ENCODE results near the gene MAN1A2.
"Not testable (repeated sequence)": the region's sequence is repeated elsewhere in the genome, so short reads cannot be mapped to it uniquely, and the experiment has no call there.

The MAN1A2 gene

GRCh38 chr1:117556341-117556740, 189.1 kb downstream of the MAN1A2 start:
- no peak for DNase-seq

- DNase-seq: no peak
Observed at GRCh38 chr1:117556976-117557375, 189.7 kb downstream of the MAN1A2 start.

GRCh38 chr1:117558451-117558850, 191.2 kb downstream of the MAN1A2 start:
- not testable (repeated sequence) for DNase-seq

GRCh38 chr1:117559139-117559538, 191.9 kb downstream of the MAN1A2 start:
- DNase-seq: no peak

GRCh38 chr1:117559985-117560384, 192.7 kb downstream of the MAN1A2 start:
- DNase-seq: no peak

GRCh38 chr1:117561071-117561470, 193.8 kb downstream of the MAN1A2 start:
- DNase-seq: no peak

- no peak for DNase-seq
Observed at GRCh38 chr1:117561551-117561950, 194.3 kb downstream of the MAN1A2 start.

GRCh38 chr1:117562581-117563491, 195.6 kb downstream of the MAN1A2 start:
- no peak for DNase-seq

- no peak for DNase-seq
Observed at GRCh38 chr1:117563492-117563875, 196.2 kb downstream of the MAN1A2 start.

GRCh38 chr1:117564227-117565075, 197.2 kb downstream of the MAN1A2 start:
- DNase-seq: no peak

- DNase-seq: no peak
Observed at GRCh38 chr1:117565076-117565556, 197.9 kb downstream of the MAN1A2 start.

GRCh38 chr1:117565745-117566455, 198.7 kb downstream of the MAN1A2 start:
- DNase-seq: no peak

GRCh38 chr1:117566556-117566955, 199.3 kb downstream of the MAN1A2 start:
- DNase-seq: no peak

GRCh38 chr1:117567435-117567834, 200.2 kb downstream of the MAN1A2 start:
- no peak for DNase-seq

GRCh38 chr1:117567976-117568375, 200.7 kb downstream of the MAN1A2 start:
- no peak for DNase-seq

- no peak for DNase-seq
Observed at GRCh38 chr1:117568999-117569398, 201.8 kb downstream of the MAN1A2 start.

- no peak for DNase-seq
Observed at GRCh38 chr1:117569856-117570255, 202.6 kb downstream of the MAN1A2 start.

- no peak for DNase-seq
Observed at GRCh38 chr1:117570988-117571409, 203.8 kb downstream of the MAN1A2 start.

GRCh38 chr1:117571496-117571895, 204.2 kb downstream of the MAN1A2 start:
- DNase-seq: no peak

- no peak for DNase-seq
Observed at GRCh38 chr1:117572546-117572945, 205.3 kb downstream of the MAN1A2 start.

- DNase-seq: no peak
Observed at GRCh38 chr1:117573386-117574023, 206.3 kb downstream of the MAN1A2 start.

All from amygdala (tissue), 56 donors.